ENCODE results near the gene TPPP3.

TPPP3 gene

DNA sequence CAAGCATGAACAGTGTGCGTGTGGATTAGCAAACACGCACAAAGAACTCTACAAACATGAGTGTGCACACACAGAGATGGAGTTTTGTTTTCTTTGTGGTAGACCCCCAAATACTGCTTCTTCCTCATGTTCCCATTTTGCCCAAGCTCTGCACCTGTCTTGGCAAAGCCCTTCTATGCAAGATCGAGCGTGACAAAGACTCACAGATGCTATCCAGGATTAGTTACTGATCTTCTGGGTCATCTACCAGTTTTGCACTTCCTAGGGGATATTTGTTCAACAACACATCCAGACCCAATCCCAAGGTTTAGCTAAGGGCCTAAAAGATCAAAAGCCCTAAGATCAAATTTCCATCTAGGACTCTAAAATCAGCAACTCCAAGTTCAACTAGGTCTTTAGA is 50.7 kb downstream of the TPPP3 start:
- no peaks in the 10 kb centered on the region for H3K27me3 ChIP-seq (replicated peaks; ENCODE audit: insufficient read depth, low read length)
- no peaks in the 10 kb centered on the region for H4K20me1 ChIP-seq (ENCODE audit: insufficient read depth, low read length)
- no peaks in the 10 kb centered on the region for H3K36me3 ChIP-seq (replicated peaks; ENCODE audit: insufficient read depth, low read length)
- no peak overlapping the region for H3K9ac ChIP-seq (ENCODE audit: low read length)
- H3K4me1 ChIP-seq (ENCODE audit: low read length): no peaks in the 10 kb centered on the region
- H3K9me2 ChIP-seq (replicated peaks; ENCODE audit: insufficient read depth, low read length): no peaks in the 10 kb centered on the region
- H3K4me2 ChIP-seq (ENCODE audit: low read depth, low read length): no peak overlapping the region
- DNase-seq: no peak
- no peaks in the 10 kb centered on the region for H3K79me2 ChIP-seq (ENCODE audit: low read length)
- H3F3A ChIP-seq (ENCODE audit: insufficient read depth, low read length): no peaks in the 10 kb centered on the region
- no peaks in the 10 kb centered on the region for H3K9me3 ChIP-seq (replicated peaks; ENCODE audit: insufficient read depth, low read length)
- no peak overlapping the region for H2AFZ ChIP-seq (ENCODE audit: low read length)
- no peak overlapping the region for H3K4me3 ChIP-seq (ENCODE audit: low read length)
- TF ChIP-seq, protein P1, sequence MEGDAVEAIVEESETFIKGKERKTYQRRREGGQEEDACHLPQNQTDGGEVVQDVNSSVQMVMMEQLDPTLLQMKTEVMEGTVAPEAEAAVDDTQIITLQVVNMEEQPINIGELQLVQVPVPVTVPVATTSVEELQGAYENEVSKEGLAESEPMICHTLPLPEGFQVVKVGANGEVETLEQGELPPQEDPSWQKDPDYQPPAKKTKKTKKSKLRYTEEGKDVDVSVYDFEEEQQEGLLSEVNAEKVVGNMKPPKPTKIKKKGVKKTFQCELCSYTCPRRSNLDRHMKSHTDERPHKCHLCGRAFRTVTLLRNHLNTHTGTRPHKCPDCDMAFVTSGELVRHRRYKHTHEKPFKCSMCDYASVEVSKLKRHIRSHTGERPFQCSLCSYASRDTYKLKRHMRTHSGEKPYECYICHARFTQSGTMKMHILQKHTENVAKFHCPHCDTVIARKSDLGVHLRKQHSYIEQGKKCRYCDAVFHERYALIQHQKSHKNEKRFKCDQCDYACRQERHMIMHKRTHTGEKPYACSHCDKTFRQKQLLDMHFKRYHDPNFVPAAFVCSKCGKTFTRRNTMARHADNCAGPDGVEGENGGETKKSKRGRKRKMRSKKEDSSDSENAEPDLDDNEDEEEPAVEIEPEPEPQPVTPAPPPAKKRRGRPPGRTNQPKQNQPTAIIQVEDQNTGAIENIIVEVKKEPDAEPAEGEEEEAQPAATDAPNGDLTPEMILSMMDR (IDR thresholded peaks at IDR 0.05; ENCODE audit: low read length): no peak
- TF ChIP-seq EZH2phosphoT487 (IDR thresholded peaks at IDR 0.05; ENCODE audit: low read length) (no peak), EZH2 (optimal IDR thresholded peaks at IDR 0.05; ENCODE audit: low read depth, low read length) (no peak)
- no peak overlapping the region for H3K27ac ChIP-seq (ENCODE audit: low read length)

DNA sequence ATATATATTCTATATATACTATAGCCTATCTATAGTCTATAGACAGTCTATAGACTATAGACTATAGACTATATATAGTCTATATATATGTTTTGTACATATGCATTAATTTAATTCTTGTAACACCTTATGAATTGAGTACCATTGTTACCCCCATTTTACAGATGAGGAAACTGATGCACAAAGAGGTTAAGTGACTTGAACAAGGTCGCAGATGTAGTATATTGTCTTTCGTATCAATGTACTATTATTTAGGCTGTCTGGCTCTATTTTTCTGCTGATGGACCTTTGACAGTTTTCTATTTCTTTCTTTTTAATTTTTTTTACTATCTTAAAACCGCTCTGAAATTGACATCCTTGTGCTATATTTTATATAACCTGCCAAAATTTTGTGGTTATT is 52.0 kb downstream of the TPPP3 start:
- Histone ChIP-seq H3K4me1 (ENCODE audit: low read length) (no peaks in the 10 kb centered on the region), H2AFZ (ENCODE audit: low read length) (no peak overlapping the region), H3K4me2 (ENCODE audit: low read depth, low read length) (no peak overlapping the region), H3K27ac (ENCODE audit: low read length) (no peak overlapping the region), H3K36me3 (replicated peaks; ENCODE audit: insufficient read depth, low read length) (no peaks in the 10 kb centered on the region), H4K20me1 (ENCODE audit: insufficient read depth, low read length) (no peaks in the 10 kb centered on the region), H3K27me3 (replicated peaks; ENCODE audit: insufficient read depth, low read length) (no peaks in the 10 kb centered on the region), H3K9ac (ENCODE audit: low read length) (no peak overlapping the region), H3K4me3 (ENCODE audit: low read length) (no peak overlapping the region), H3K9me2 (replicated peaks; ENCODE audit: insufficient read depth, low read length) (no peaks in the 10 kb centered on the region), H3F3A (ENCODE audit: insufficient read depth, low read length) (no peaks in the 10 kb centered on the region), H3K9me3 (replicated peaks; ENCODE audit: insufficient read depth, low read length) (no peaks in the 10 kb centered on the region), H3K79me2 (ENCODE audit: low read length) (no peaks in the 10 kb centered on the region)
- no peak for TF ChIP-seq EZH2phosphoT487 (IDR thresholded peaks at IDR 0.05; ENCODE audit: low read length)
- TF ChIP-seq, protein P1 (IDR thresholded peaks at IDR 0.05; ENCODE audit: low read length): no peak
- TF ChIP-seq EZH2 (optimal IDR thresholded peaks at IDR 0.05; ENCODE audit: low read depth, low read length): no peak
- DNase-seq: no peak

Data from MM.1S (cell line).